AG10803 (cell line): ENCODE measurements around the gene KCTD16.

Experiments used
- DNase-seq: peaks from one replicate; pipeline ENCODE4 v3.0.0; 2010; ENCODE audit warnings: low read depth
- H3K4me3 ChIP-seq: 2 replicates; pipeline ENCODE4 v1.5.1; 2011; ENCODE audit warnings: mild to moderate bottlenecking, low read length, control low read depth
- CTCF ChIP-seq: conservative IDR thresholded peaks from 2 replicates; pipeline ENCODE4 v1.5.1; 2011; ENCODE audit warnings: mild to moderate bottlenecking, low read length, control low read depth, inconsistent platforms

Gene KCTD16

GRCh38 chr5:144281784-144282183 is 111.1 kb downstream of the KCTD16 start:
- H3K4me3 ChIP-seq = no peak overlapping the region
- no peak for DNase-seq
- no peak for TF ChIP-seq CTCF

- no peak for TF ChIP-seq CTCF
- no peak overlapping the region for H3K4me3 ChIP-seq
- DNase-seq = no peak
These were observed 113.4 kb downstream of the KCTD16 start for GRCh38 chr5:144284036-144284435.

GRCh38 chr5:144284931-144285502 is 114.3 kb downstream of the KCTD16 start:
- DNase-seq = peak; percentile 18
- TF ChIP-seq CTCF = no peak
- no peak overlapping the region for H3K4me3 ChIP-seq

- TF ChIP-seq CTCF = no peak
- no peak for DNase-seq
- no peak overlapping the region for H3K4me3 ChIP-seq
These were observed 118.6 kb downstream of the KCTD16 start for GRCh38 chr5:144289277-144289676.

- no peak for DNase-seq
- no peak for TF ChIP-seq CTCF
- no peak overlapping the region for H3K4me3 ChIP-seq
These were observed 121.4 kb downstream of the KCTD16 start for GRCh38 chr5:144292029-144292428.

GRCh38 chr5:144295284-144295683 is 124.6 kb downstream of the KCTD16 start:
- DNase-seq = no peak
- no peak for TF ChIP-seq CTCF
- no peak overlapping the region for H3K4me3 ChIP-seq

- no peak for DNase-seq
- no peak overlapping the region for H3K4me3 ChIP-seq
- TF ChIP-seq CTCF = no peak
These were observed 126.4 kb downstream of the KCTD16 start for GRCh38 chr5:144297081-144297480.
